ENCODE measurements around the gene CFAP97. TPM values are rescaled to one million over a fixed set of nuclear protein-coding genes. Genes with fewer than 3 reads are reported as not detected.

CFAP97 gene
- total RNA-seq, 2 donors from 2014 or later, result 17.1 to 19.5 TPM

- WGBS, 2 donors, result 4 to 5% methylated on average over 6 to 11 of the region's 11 CpGs
- peak overlapping the region; percentile 46 to 61 for H3K4me3 ChIP-seq
- TF ChIP-seq CTCF (IDR thresholded peaks at IDR 0.05), result no peak
- no peak for TF ChIP-seq POLR2A (IDR thresholded peaks at IDR 0.05)
- H3K36me3 ChIP-seq (replicated peaks in 1 of 2; ENCODE audit: insufficient read depth in 1 of 2, low read depth in 2 of 2), result no peaks in the 10 kb centered on the region
- peak overlapping the region; percentile 28 to 93 (median 85) for H3K27ac ChIP-seq
- DNase-seq, result no peak
- intact Hi-C loops (cut with DNase I), result no loop called here
- ATAC-seq, result no peak
- no peaks in the 10 kb centered on the region for H3K9me3 ChIP-seq
- H3K4me1 ChIP-seq, result peaks cover 23% of the 10 kb centered on the region
- no peaks in the 10 kb centered on the region for H3K27me3 ChIP-seq
These were observed 61.3 kb downstream of the CFAP97 start for GRCh38 chr4:185142564-185142911.

GRCh38 chr4:185141777-185142176, 62.0 kb downstream of the CFAP97 start:
- DNase-seq (no peak), ATAC-seq (no peak)
- WGBS, 2 donors, result 88 to 91% methylated on average over 6 of the region's 6 CpGs
- TF ChIP-seq POLR2A (IDR thresholded peaks at IDR 0.05) (no peak), CTCF (IDR thresholded peaks at IDR 0.05) (no peak)
- intact Hi-C loops (cut with DNase I), result no loop called here
- H3K4me1 ChIP-seq, result peaks cover 23% of the 10 kb centered on the region
- no peaks in the 10 kb centered on the region for H3K36me3 ChIP-seq (replicated peaks in 1 of 2; ENCODE audit: insufficient read depth in 1 of 2, low read depth in 2 of 2)
- no peak overlapping the region for H3K27ac ChIP-seq
- no peaks in the 10 kb centered on the region for H3K27me3 ChIP-seq
- no peak overlapping the region for H3K4me3 ChIP-seq
- H3K9me3 ChIP-seq, result no peaks in the 10 kb centered on the region

- no peaks in the 10 kb centered on the region for H3K27me3 ChIP-seq
- TF ChIP-seq POLR2A (IDR thresholded peaks at IDR 0.05) (no peak), CTCF (IDR thresholded peaks at IDR 0.05) (no peak)
- H3K9me3 ChIP-seq, result no peaks in the 10 kb centered on the region
- H3K36me3 ChIP-seq (replicated peaks in 1 of 2; ENCODE audit: insufficient read depth in 1 of 2, low read depth in 2 of 2), result no peaks in the 10 kb centered on the region
- ATAC-seq (no peak), DNase-seq (no peak)
- WGBS, 2 donors, result 61 to 70% methylated on average over 6 of the region's 6 CpGs
- no peak overlapping the region for H3K27ac ChIP-seq
- intact Hi-C loops (cut with DNase I), result no loop called here
- no peak overlapping the region for H3K4me3 ChIP-seq
- H3K4me1 ChIP-seq, result peaks cover 13% of the 10 kb centered on the region
These were observed 64.1 kb downstream of the CFAP97 start for GRCh38 chr4:185139736-185140135.

- TF ChIP-seq CTCF (IDR thresholded peaks at IDR 0.05) (no peak), POLR2A (IDR thresholded peaks at IDR 0.05) (no peak)
- Histone ChIP-seq H3K27ac (no peak overlapping the region), H3K9me3 (no peaks in the 10 kb centered on the region), H3K27me3 (no peaks in the 10 kb centered on the region), H3K36me3 (replicated peaks in 1 of 2; ENCODE audit: insufficient read depth in 1 of 2, low read depth in 2 of 2) (no peaks in the 10 kb centered on the region), H3K4me1 (peaks cover 4% of the 10 kb centered on the region), H3K4me3 (no peak overlapping the region)
- 72 to 73% methylated on average over 10 of the region's 10 CpGs for WGBS, 2 donors
- no peak for ATAC-seq
- intact Hi-C loops (cut with DNase I), result no loop called here
- DNase-seq, result no peak
These were observed 65.6 kb downstream of the CFAP97 start for GRCh38 chr4:185138161-185138560.

- H3K4me3 ChIP-seq, result no peak overlapping the region
- H3K4me1 ChIP-seq, result peaks cover 2% of the 10 kb centered on the region
- DNase-seq (no peak), ATAC-seq (no peak)
- 64 to 66% methylated on average over 22 to 24 of the region's 24 CpGs for WGBS, 2 donors
- no peaks in the 10 kb centered on the region for H3K9me3 ChIP-seq
- no peaks in the 10 kb centered on the region for H3K36me3 ChIP-seq (replicated peaks in 1 of 2; ENCODE audit: insufficient read depth in 1 of 2, low read depth in 2 of 2)
- TF ChIP-seq CTCF (IDR thresholded peaks at IDR 0.05) (no peak), POLR2A (IDR thresholded peaks at IDR 0.05) (no peak)
- intact Hi-C loops (cut with DNase I), result no loop called here
- no peak overlapping the region for H3K27ac ChIP-seq
- no peaks in the 10 kb centered on the region for H3K27me3 ChIP-seq
These were observed 66.4 kb downstream of the CFAP97 start for GRCh38 chr4:185137233-185137925.

All from body of pancreas (tissue), 4 donors.